ENCODE measurements around the gene TKTL1.

DNA sequence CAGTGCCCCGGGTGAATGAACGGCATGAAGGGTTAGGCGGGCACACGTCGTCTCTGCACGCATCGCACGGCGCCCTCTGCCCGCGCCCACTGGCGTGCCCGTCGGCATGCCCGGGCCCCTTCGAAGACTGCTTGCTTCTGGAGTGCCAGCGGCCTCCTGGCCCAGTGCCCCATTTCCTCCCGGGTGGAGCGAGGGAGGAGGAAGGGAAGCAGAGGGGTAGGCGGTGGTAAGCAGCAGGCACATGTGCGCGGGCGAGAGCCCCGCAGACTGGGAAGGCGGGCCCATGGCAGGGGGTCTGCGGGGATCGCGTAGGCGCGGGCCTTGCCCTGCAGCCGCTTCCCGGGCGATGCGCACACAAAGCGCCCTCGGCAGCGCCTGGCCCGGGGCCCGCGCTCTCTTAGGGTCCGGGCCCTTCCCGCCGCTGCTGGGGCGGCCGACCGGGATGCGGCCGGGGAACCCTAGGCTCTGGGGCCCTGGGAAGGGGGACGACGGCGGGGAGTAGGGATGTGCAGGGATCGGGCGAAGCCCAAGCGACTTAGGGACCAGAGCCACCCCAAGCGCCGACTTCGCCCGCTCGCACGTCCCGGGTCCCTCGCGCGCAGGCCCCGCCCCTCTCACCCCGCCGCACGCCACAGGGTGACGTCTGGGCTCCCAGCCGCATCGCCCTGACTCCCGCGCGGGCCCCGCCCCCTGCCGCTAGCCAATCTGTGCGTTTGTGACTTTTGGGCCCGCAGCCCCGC is 82.6 kb downstream of the TKTL1 start:
- peak; percentile 24 for TF ChIP-seq CTCF (IDR thresholded peaks at IDR 0.05; ENCODE audit: borderline replicate concordance, extremely low read depth, low read length, poor library complexity, severe bottlenecking)
- TF ChIP-seq EZH2 (IDR thresholded peaks at IDR 0.05; ENCODE audit: borderline replicate concordance, low read depth, low read length, severe bottlenecking): no peak

All from DND-41 (cell line).